GM12892 (cell line): ENCODE measurements around the gene PNPO.

Source experiments
- DNase-seq: peaks from one replicate; pipeline ENCODE4 v3.0.0; 2011; ENCODE audit not compliant: insufficient read length
- FAIRE-seq: peaks from 2 replicates; lab custom pipeline; 2011; peaks lifted over from hg19 to GRCh38; lab: Jason Lieb, UNC
- POLR2A ChIP-seq: IDR thresholded peaks from 2 replicates; pipeline ENCODE4 v1.6.1; 2011; ENCODE audit warnings: low read depth, low read length, control low read depth
- POLR2AphosphoS5 ChIP-seq: IDR thresholded peaks from 2 replicates; pipeline ENCODE4 v1.6.1; 2011; ENCODE audit warnings: low read depth, low read length, control low read depth
- TAF1 ChIP-seq: IDR thresholded peaks from 2 replicates; pipeline ENCODE4 v1.6.1; 2011; ENCODE audit warnings: low read depth, mild to moderate bottlenecking, control low read depth, low read length, borderline replicate concordance

PNPO gene

GRCh38 chr17:47995241-47995935 lies 54.0 kb downstream of the PNPO start:
- no peak for TF ChIP-seq POLR2A
- TF ChIP-seq TAF1: no peak
- TF ChIP-seq POLR2AphosphoS5: no peak
- FAIRE-seq (no peak), DNase-seq (no peak)

- no peak for DNase-seq
- TF ChIP-seq POLR2AphosphoS5 (no peak), TAF1 (no peak), POLR2A (no peak)
Observed at GRCh38 chr17:47996201-47996600, 54.8 kb downstream of the PNPO start.

GRCh38 chr17:47997586-47997985 lies 56.2 kb downstream of the PNPO start:
- FAIRE-seq (no peak), DNase-seq (no peak)
- TF ChIP-seq TAF1: no peak
- no peak for TF ChIP-seq POLR2A
- TF ChIP-seq POLR2AphosphoS5: no peak

More at GRCh38 chr17:47996201-47996600, 54.8 kb downstream of the PNPO start:
- no peak for FAIRE-seq

- no peak for DNase-seq
- TF ChIP-seq TAF1: no peak
- TF ChIP-seq POLR2A: no peak
- TF ChIP-seq POLR2AphosphoS5: no peak
- no peak for FAIRE-seq
Observed at GRCh38 chr17:47998044-47998443, 56.7 kb downstream of the PNPO start.
